Measurements from ENCODE around the gene FAT3.

DNA sequence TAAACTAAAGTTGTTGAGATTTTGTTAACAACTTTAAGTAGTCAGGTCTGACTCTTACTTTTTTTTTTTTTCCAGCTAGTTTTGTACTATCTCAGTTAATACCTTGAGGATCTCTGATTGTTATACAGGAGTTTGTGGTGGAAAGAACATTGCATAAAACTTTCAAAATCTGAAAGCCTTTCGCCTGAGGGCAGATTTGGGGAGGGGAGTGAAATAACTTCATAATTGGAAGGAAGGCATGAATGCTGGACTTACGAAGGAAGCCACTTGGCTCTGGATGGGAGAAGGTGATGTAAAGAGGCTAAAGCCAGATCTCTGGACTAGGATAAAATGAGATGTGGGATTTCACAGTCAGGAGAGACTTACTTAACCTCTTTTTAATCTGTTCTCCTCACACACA, 18.2 kb upstream of the FAT3 start:
- TF ChIP-seq CTCF (IDR thresholded peaks at IDR 0.05; ENCODE audit: poor library complexity): no peak
- no peak for TF ChIP-seq EZH2 (IDR thresholded peaks at IDR 0.05; ENCODE audit: borderline replicate concordance)
